Natural killer cell treated with Interleukin-12 subunit alpha and Interleukin-12 subunit beta and Interleukin-15 and Interleukin-18, amount 100 ng/mL, for 72 hours (primary cell): ENCODE measurements around the gene PRKCA. TPM values are rescaled to one million over a fixed set of nuclear protein-coding genes. Genes with fewer than 3 reads are reported as not detected.

Experiments used
- ATAC-seq, 2 donors: fragments of 150-1000 bp; cut with Tn5 transposase in 1 of 2; sonication (Bioruptor Pico), chemical (Tn5 transposase) in 1 of 2; 2 replicates each; pipeline ENCODE4 v1.10.0; 2021
- DNase-seq: peaks from one replicate; pipeline ENCODE4 v3.0.0; 2022; ENCODE audit warnings: low spot score
- H3K27ac Mint-ChIP-seq, 2 donors: 1 replicate in 1 of 2; 2 replicates in 1 of 2; pipeline ENCODE4 v1.8.0; 2022; ENCODE audit warnings: mixed read lengths in 2 of 2, mild to moderate bottlenecking in 1 of 2, moderate library complexity in 1 of 2
- H3K27me3 Mint-ChIP-seq, 2 donors: 1 replicate in 1 of 2; 2 replicates in 1 of 2; pipeline ENCODE4 v1.8.0; 2022; ENCODE audit warnings: mixed read lengths in 2 of 2
- H3K36me3 Mint-ChIP-seq: one replicate; pipeline ENCODE4 v1.8.0; 2022; ENCODE audit warnings: mixed read lengths
- H3K4me1 Mint-ChIP-seq, 2 donors: 1 replicate in 1 of 2; 2 replicates in 1 of 2; pipeline ENCODE4 v1.8.0; 2022; ENCODE audit warnings: low read depth in 2 of 2, mixed read lengths in 2 of 2, mild to moderate bottlenecking in 1 of 2
- H3K4me3 Mint-ChIP-seq: one replicate; pipeline ENCODE4 v1.8.0; 2022; ENCODE audit warnings: mixed read lengths
- H3K9me3 Mint-ChIP-seq: 2 replicates; pipeline ENCODE4 v1.8.0; 2022; ENCODE audit warnings: mixed read lengths
- total RNA-seq, 2 donors: library from RNA; stranded (reverse); gene quantifications; one replicate each; pipeline ENCODE4 v1.2.3, GENCODE V29; 2022

The PRKCA gene
- total RNA-seq, 2 donors from 2014 or later = 31.1 to 41.1 TPM

DNA sequence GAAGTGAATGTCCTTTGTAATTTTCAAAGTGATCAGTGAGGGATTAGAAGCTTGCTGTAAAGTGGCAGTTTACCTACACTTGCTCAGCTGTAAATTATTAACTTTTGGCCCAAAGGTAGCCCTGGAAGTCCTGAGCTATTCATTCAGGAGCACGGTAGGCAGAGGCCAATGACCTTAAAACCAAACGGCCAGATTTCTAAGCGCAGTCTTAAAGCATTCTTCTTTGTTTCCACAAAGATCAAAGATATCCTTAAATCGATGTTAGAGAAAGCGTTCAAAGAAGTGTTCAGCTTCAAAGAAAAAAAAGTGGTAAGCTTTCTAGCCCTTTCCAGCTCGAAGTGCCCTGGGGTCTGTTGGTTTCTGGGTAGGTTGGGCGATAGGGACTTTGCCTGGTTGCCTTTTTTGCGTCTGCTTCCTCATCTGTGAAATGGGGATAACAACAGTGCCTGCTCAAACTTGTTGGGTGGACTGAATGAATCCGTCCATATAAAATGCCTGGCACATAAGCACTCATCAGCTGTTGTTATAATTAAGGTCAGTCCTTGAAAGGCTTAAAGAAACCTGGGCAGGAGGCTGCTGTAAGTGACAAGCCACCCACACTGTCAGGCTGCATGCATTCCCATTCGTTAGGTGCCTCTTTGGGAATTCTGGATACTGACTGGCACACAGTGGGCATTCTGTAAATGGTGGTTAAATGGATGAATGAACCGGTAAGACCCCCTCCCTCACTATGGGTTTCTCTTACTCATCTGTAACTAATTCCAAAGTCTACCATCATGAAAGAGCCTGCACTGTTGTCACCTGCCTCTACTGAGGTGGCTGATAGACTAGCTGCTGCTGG is 113.2 kb downstream of the PRKCA start:
- Mint-ChIP-seq H3K27ac (no peak overlapping the region), H3K4me1 (peaks cover 0 to 7% of the 10 kb centered on the region in 2 donors), H3K36me3 (no peaks in the 10 kb centered on the region), H3K9me3 (no peaks in the 10 kb centered on the region), H3K27me3 (no peaks in the 10 kb centered on the region), H3K4me3 (no peak overlapping the region)
- ATAC-seq = no peak
- no peak for DNase-seq

GRCh38 chr17:66416207-66416940 is 114.0 kb downstream of the PRKCA start:
- peaks cover 6 to 12% of the 10 kb centered on the region in 2 donors for H3K4me1 Mint-ChIP-seq
- H3K4me3 Mint-ChIP-seq = no peak overlapping the region
- H3K9me3 Mint-ChIP-seq = no peaks in the 10 kb centered on the region
- no peaks in the 10 kb centered on the region for H3K27me3 Mint-ChIP-seq
- no peak for ATAC-seq
- DNase-seq = no peak
- H3K36me3 Mint-ChIP-seq = no peaks in the 10 kb centered on the region
- no peak overlapping the region for H3K27ac Mint-ChIP-seq

DNA sequence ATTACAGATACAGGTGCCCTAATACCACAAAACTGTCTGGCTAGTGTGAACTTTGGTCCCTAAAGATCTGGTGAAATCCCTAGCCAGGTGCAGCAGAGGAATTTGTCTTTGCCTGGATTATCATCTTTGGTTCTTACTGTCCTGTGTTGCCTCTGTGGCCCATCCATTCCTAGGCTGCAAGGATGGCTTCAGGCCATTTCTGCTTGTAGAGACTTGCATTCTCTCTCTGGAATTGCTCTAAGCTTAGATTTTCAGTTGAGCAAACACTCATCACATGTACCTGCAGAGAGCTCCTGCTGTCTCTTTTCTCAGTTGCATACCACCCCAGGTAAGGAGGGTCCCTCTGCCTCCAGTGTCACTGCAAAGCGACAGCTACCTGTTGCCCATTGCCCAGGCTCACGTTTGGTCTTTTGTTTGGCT is 114.9 kb downstream of the PRKCA start:
- no peak for DNase-seq
- Mint-ChIP-seq H3K4me1 (peaks cover 11 to 17% of the 10 kb centered on the region in 2 donors), H3K27ac (no peak overlapping the region), H3K36me3 (no peaks in the 10 kb centered on the region), H3K4me3 (no peak overlapping the region), H3K27me3 (no peaks in the 10 kb centered on the region), H3K9me3 (no peaks in the 10 kb centered on the region)
- no peak for ATAC-seq

DNA sequence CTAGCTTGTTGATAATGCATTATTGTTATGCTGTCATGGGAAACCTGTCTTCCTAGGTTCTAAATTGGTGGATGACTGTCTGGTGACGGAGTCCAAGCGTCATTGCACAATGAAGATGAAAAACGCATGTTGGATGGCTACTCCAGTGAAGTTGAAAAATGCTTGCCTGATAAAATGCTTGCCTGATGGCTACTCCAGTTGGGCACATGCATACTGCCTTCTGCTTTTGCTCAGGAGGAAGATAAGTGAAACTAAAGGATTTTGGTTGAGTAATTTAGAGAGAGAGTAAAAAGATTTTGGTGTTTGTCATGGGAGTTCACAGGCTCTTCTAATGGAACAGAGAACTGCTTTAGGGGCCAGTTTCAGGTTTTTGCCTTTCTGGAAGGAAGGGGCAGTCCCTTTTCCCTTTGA is 118.6 kb downstream of the PRKCA start:
- peaks cover 18 to 19% of the 10 kb centered on the region in 2 donors for H3K4me1 Mint-ChIP-seq
- DNase-seq (no peak), ATAC-seq (no peak)
- no peaks in the 10 kb centered on the region for H3K27me3 Mint-ChIP-seq
- no peak overlapping the region for H3K4me3 Mint-ChIP-seq
- H3K27ac Mint-ChIP-seq = no peak overlapping the region
- no peaks in the 10 kb centered on the region for H3K9me3 Mint-ChIP-seq
- no peaks in the 10 kb centered on the region for H3K36me3 Mint-ChIP-seq

DNA sequence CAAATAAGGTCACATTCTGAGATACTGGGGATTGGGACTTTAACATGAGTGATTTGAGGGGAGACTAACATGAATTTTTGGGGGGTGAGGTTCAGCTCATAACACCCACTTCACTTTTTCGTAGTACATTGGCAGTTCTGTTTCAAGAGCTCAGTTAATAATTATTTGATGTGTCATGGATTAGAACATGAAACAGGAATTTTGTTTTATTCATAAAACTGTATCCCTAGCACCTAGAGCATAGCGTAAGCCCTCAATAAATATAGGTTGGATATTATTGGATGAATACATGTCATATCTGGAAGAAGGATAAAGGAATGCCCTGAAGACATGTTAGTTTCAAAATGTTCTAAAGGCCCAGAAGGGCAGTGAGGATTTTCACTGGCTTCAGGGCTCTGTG is 119.8 kb downstream of the PRKCA start:
- no peak for ATAC-seq
- H3K4me1 Mint-ChIP-seq = peaks cover 26 to 27% of the 10 kb centered on the region in 2 donors
- H3K9me3 Mint-ChIP-seq = no peaks in the 10 kb centered on the region
- DNase-seq = no peak
- no peak overlapping the region for H3K27ac Mint-ChIP-seq
- H3K36me3 Mint-ChIP-seq = no peaks in the 10 kb centered on the region
- H3K27me3 Mint-ChIP-seq = no peaks in the 10 kb centered on the region
- no peak overlapping the region for H3K4me3 Mint-ChIP-seq

DNA sequence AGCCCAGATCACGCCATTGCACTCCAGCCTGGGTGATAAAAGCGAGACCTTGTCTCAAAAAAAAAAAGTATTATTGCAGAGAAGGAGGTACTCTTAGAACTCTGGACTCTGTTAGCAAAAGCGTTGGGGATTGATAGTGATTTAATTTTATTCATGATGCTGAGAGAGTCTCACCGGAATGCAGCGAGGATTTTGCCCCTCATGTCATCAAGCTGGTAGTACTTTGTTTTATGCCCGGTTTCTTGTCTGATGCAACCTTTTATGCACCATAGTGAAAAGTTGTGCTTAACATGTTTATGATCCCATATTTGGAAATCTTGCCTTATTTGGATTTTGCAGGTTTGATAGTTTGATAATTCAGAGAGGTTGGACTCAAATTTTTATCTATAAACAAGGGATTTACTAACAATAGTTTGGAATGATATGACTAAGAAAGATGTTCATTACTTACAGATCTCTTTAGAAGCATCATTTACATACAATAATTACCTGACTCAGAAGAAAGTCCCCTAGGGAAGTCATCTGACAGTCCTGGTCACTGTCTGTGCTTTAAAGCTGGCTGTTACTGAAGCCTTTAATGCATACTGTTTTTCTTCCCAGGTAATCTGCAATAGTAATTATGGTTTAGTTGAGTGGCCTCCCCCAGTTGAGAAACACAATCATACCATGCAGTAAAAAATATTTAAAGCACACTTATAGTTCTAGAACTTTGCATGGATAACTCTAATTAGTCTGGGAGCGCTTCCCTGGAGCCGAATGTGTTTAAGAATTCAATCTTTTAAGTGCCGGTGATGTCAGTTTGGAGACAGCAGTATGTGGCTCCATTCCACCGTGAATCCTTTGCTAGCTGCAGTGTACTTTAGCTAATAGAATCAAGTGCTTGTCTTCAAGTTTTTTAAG is 120.9 kb downstream of the PRKCA start:
- Mint-ChIP-seq H3K4me3 (no peak overlapping the region), H3K27me3 (no peaks in the 10 kb centered on the region), H3K27ac (no peak overlapping the region), H3K36me3 (no peaks in the 10 kb centered on the region), H3K9me3 (no peaks in the 10 kb centered on the region), H3K4me1 (peaks cover 26 to 34% of the 10 kb centered on the region in 2 donors)
- DNase-seq (no peak), ATAC-seq (no peak)

- ATAC-seq (peak in 1 of 2 donors; percentile 20), DNase-seq (no peak)
- no peaks in the 10 kb centered on the region for H3K36me3 Mint-ChIP-seq
- no peaks in the 10 kb centered on the region for H3K27me3 Mint-ChIP-seq
- H3K4me1 Mint-ChIP-seq = peaks cover 32 to 33% of the 10 kb centered on the region in 2 donors
- H3K9me3 Mint-ChIP-seq = no peaks in the 10 kb centered on the region
- peak overlapping the region; percentile 55 for H3K4me3 Mint-ChIP-seq
- peak overlapping the region in 1 of 2 donors; percentile 41 for H3K27ac Mint-ChIP-seq
Observed at GRCh38 chr17:66425756-66426396, 123.5 kb downstream of the PRKCA start.

- Mint-ChIP-seq H3K27me3 (no peaks in the 10 kb centered on the region), H3K9me3 (no peaks in the 10 kb centered on the region), H3K27ac (peak overlapping the region in 1 of 2 donors; percentile 41), H3K4me3 (peak overlapping the region; percentile 55), H3K4me1 (peaks cover 27 to 30% of the 10 kb centered on the region in 2 donors), H3K36me3 (no peaks in the 10 kb centered on the region)
- peak; percentile 82 to 86 for ATAC-seq
- no peak for DNase-seq
Observed at GRCh38 chr17:66426397-66427033, 124.1 kb downstream of the PRKCA start.

- ATAC-seq = no peak
Observed at GRCh38 chr17:66427134-66427533, 124.7 kb downstream of the PRKCA start.

GRCh38 chr17:66429680-66430079 is 127.3 kb downstream of the PRKCA start:
- no peaks in the 10 kb centered on the region for H3K36me3 Mint-ChIP-seq
- no peak for ATAC-seq
- H3K4me1 Mint-ChIP-seq = peaks cover 27 to 29% of the 10 kb centered on the region in 2 donors
- H3K9me3 Mint-ChIP-seq = no peaks in the 10 kb centered on the region
- DNase-seq = no peak
- no peaks in the 10 kb centered on the region for H3K27me3 Mint-ChIP-seq
- H3K4me3 Mint-ChIP-seq = no peak overlapping the region
- H3K27ac Mint-ChIP-seq = no peak overlapping the region

More at GRCh38 chr17:66427134-66427533, 124.7 kb downstream of the PRKCA start:
- H3K27ac Mint-ChIP-seq = peak overlapping the region in 1 of 2 donors; percentile 4
- H3K27me3 Mint-ChIP-seq = no peaks in the 10 kb centered on the region
- no peaks in the 10 kb centered on the region for H3K9me3 Mint-ChIP-seq
- no peaks in the 10 kb centered on the region for H3K36me3 Mint-ChIP-seq
- no peak overlapping the region for H3K4me3 Mint-ChIP-seq
- DNase-seq = no peak
- H3K4me1 Mint-ChIP-seq = peaks cover 24 to 27% of the 10 kb centered on the region in 2 donors

DNA sequence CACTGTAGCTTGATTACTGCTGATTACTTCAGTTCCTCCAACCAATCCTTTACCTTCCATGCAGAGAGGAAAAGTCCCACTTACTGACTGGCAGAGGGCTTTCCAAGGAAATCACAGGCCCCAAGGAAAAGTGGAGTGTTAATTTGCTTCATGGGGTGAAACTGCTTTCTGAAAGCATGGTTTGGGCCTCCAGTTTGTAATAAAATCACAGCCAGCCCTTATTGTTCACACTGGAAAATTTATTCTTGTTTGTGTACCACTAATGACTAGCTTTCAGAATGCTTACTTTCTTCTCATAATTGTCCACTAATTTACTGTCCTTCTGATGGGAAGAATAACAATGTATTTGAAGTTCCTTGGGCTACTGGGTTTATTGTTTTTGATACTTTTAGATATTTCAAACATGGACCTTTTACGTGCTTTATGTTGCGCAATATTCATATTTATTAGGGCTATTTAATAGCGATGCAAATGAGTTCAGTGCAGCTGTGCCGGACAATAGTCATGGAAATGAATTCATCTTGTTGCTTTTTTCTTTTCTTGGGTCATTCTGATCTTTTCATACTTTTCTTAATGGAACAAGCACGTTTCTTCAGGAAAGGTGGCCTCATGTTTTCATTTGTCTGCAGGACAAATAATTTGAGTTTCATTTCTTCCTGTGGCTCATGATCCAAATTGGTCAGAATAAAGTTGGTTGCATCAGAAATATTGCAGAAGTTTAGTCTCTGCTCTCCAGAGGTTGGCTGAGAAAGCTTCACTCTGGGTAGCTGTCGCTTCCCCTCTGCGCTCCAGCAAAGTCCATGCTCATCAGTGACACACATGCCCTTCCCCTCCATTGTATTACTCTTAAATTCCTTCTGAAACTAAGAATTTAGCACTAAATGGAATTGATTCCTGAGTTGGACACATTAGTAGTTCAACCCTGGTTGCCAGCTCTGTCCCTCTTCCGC is 128.7 kb downstream of the PRKCA start:
- Mint-ChIP-seq H3K27ac (no peak overlapping the region), H3K27me3 (no peaks in the 10 kb centered on the region), H3K9me3 (no peaks in the 10 kb centered on the region), H3K4me3 (no peak overlapping the region), H3K4me1 (peaks cover 18 to 21% of the 10 kb centered on the region in 2 donors), H3K36me3 (no peaks in the 10 kb centered on the region)
- ATAC-seq = no peak
- DNase-seq = no peak

GRCh38 chr17:66431910-66432309 is 129.5 kb downstream of the PRKCA start:
- Mint-ChIP-seq H3K27me3 (no peaks in the 10 kb centered on the region), H3K9me3 (no peaks in the 10 kb centered on the region), H3K4me1 (peaks cover 12 to 14% of the 10 kb centered on the region in 2 donors), H3K4me3 (no peak overlapping the region), H3K36me3 (no peaks in the 10 kb centered on the region), H3K27ac (no peak overlapping the region)
- DNase-seq (no peak), ATAC-seq (no peak)
